Left renal cortex interstitium (tissue), 4 donors: Measurements from ENCODE around the gene PAOX. TPM values are rescaled to one million over a fixed set of nuclear protein-coding genes. Genes with fewer than 3 reads are reported as not detected.
"Not testable (repeated sequence)": the region's sequence is repeated elsewhere in the genome, so short reads cannot be mapped to it uniquely, and the experiment has no call there.

ENCODE experiments used
- DNase-seq, 4 donors: peaks; one replicate each; pipeline ENCODE4 v3.0.0-alpha.2; 2013; ENCODE audit warnings: low read depth in 4 of 4, low spot score in 2 of 4, missing footprints in 1 of 4
- polyA plus RNA-seq, 4 donors: library from polyadenylated mRNA; unstranded; fragments of 120-200 nt; gene quantifications; one replicate each; pipeline ENCODE4 v1.2.1, GENCODE V29; 2013; ENCODE audit not compliant: insufficient read length in 4 of 4

Gene PAOX
- polyA plus RNA-seq, 4 donors = 6.2 to 10.0 (median 6.4) TPM

DNA sequence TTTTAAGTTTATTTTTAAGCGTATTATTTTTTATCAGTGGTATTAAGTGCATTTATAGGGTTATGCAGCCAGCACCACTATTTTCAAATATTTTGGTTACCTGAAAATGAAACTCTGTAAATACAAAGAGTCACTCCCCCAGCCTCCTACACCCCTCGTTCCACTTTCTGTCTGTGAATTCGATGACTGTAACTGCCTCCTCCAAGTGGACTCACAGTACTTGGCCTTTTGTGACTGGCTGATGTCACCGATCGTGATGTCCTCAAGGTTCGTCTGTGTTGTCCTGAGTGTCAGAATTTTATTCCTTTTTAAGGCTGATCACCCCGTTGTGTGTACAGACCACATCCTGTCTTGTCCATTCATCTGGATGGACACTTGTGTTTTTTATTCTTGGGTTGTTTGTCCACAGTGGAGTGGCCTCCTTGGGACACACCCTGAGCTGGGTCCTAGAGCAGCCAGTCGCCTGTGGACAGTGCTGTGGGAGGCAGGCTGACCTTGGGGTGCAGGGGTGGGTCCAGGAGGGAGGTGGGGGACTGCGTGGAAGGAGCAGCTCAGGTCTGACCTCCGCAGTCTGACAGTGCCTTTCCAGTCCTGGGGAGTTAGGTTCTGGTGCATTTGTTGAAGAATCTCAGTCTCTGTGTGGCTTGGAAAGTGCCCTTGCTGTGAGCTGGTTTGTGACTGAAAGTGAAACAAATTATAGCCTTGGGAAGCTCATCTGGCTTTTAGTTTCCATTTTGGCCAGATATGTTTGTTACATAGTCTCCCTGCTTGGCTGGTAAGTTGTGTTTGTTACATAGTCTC is 21.8 kb downstream of the PAOX start:
- no peak for DNase-seq

DNA sequence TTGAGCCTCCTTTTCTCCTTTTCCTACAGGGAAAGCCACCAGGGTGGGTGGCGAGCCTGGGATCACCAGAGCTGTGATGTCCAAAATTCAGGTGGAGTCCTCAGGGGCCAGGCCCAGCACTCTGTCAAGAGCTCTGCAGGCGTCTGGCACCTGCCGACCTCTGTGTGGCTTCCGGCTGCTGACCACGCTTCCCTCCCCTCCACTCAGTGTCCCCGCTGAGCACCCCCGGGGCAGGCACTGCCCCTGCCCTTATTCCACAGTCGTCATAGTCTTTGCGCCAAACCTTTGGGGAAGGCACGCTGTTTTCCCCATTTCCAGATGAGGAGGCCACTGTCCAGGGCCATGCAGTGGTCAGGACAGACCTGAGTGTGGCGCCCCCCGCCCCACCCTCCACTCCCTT is 22.4 kb downstream of the PAOX start:
- DNase-seq = no peak

DNA sequence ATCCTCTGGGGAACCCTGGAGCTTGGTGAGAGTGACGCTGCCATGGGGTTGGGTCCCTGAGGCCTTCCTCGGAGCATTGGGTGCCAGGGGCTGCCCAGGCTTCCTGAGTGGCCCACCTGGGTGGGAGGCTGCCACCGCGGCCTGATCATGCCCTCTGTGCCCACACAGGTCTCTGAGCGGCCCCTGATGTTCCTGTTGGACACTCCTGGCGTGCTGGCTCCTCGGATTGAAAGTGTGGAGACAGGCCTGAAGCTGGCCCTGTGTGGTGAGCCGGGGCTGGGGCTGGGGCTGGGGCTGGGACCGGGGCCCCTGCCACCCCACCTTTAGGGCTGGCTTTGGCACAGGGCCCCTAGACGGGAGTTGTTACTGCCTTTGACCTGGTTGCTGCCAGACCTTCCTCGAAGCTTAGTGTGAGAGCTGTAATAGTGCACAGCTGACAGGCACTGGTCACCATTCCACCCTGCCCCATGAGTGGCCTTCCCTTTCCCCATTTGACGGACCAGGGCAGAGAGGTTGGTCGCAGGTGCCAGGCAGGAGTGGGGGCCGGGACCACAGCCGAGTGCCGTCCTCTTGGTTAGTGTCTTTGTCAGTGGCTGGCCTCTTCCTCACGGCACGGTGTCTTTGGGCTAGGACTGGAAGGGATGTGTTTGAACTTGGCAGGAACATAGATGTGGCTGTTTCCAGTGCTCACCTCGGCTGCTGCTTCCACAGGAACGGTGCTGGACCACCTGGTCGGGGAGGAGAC is 23.1 kb downstream of the PAOX start:
- no peak for DNase-seq

- DNase-seq = no peak
These were observed 24.3 kb downstream of the PAOX start for GRCh38 chr10:133403359-133403758.

GRCh38 chr10:133403784-133404183 is 24.7 kb downstream of the PAOX start:
- no peak for DNase-seq

- no peak for DNase-seq
These were observed 26.2 kb downstream of the PAOX start for GRCh38 chr10:133405272-133405671.

GRCh38 chr10:133405844-133406527 is 26.9 kb downstream of the PAOX start:
- no peak for DNase-seq

DNA sequence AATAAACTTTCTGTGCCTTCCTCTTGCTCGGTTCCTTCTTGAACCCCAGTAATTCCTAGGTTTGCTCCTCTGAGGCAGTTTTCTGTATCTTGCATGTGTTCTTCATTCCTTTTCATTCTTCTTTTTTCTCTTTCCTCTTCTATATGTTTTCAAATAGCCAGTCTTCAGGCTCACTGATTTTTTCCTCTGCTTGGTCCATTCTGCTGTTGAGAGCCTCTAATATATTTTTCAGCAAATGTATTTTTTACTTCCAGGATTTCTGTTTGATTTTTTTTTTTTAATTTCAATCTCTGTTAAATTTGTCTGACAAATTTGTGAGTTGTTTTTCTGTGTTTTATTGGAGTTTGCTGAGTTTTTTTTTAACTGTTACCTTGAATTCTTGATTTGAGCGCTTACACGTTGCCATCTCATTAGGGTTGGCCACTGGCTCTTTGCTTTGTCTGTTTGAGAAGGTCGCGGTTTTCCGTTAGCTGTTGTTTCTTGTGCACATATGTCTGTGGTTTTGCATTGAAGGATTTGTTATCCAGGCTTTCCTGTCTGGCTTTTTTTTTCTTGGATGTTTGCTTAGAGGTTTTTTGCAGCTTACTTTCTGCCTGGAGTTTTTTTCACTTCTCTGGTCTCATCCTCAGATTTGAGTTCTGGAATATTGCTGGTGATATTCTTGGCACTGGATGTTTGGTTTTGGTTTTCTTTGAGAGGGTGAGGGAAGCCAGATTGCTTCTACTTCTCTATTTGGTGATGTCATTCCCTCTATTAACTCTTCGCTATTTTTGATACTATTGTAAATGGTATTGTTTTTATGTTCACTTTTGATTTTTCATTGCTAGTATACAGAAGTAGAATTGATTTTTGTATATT is 32.7 kb downstream of the PAOX start:
- no peak for DNase-seq

DNA sequence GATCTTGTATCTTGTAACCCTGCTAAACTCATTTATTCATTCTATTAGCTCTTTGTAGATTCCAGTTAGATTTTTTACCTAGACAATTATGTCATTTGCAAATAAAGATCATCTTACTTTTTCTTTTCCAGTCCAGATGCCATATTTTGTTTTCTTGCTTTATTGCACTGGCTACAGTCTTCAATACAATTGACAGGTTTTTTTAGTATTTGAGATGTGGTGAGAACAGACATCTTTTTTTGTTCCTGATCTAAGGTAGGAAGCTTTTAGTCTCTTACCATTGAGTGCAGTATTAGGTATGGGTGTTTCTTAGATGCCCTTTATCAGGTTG is 33.3 kb downstream of the PAOX start:
- DNase-seq = no peak

- DNase-seq = not testable (repeated sequence)
These were observed 35.3 kb downstream of the PAOX start for GRCh38 chr10:133414401-133414800.

DNA sequence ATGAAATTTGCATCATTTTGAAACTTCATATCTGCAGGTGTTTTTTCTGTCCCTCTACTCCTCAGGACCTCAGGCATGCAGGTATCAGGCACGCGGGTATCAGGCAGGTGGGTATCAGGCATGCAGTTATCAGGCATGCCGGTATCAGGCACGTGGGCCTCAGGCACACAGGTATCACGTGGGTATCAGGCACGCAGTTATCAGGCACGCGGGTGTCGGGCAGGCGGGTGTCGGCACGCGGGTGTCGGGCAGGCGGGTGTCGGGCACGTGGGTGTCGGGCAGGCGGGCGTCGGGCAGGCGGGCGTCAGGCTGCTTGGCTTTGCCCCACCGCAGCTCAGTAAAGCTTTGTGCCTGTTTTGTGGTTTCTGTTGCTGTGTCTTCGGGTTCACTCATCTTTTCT is 36.7 kb downstream of the PAOX start:
- DNase-seq = no peak

DNA sequence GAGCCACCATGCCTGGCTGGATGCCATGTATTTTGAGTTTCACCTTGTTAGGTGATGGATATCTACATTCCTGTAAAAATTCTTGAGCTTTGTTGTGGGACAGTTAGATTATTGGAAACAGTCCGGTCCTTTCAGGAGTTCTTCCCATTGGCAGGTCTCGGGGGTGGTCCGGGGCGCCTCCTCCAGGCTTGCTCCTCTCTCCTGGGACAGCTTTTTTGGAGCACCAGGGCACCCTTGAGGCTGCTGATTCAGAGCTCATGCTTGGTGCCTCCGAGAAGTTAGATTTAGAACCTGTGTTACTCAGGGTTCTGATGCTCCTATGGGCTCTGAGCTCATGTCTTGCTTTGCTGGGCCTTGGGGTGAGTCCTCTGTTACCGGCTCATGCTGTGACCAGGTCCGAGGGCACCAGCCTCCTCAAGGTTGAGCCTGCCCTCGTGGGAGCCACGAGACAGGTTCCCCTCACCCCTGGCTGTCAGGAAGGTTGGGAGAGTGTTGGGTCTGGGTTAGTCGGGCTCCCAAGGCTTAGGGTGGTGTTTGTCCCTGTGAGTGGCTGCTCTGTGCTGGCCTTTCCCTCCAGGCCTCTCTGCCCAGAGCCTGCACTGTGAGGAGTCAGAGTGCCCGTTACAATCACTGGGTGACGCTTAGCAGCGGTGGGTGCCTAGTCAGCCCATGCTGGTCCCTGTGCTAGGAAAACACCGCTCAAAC is 39.4 kb downstream of the PAOX start:
- no peak for DNase-seq

DNA sequence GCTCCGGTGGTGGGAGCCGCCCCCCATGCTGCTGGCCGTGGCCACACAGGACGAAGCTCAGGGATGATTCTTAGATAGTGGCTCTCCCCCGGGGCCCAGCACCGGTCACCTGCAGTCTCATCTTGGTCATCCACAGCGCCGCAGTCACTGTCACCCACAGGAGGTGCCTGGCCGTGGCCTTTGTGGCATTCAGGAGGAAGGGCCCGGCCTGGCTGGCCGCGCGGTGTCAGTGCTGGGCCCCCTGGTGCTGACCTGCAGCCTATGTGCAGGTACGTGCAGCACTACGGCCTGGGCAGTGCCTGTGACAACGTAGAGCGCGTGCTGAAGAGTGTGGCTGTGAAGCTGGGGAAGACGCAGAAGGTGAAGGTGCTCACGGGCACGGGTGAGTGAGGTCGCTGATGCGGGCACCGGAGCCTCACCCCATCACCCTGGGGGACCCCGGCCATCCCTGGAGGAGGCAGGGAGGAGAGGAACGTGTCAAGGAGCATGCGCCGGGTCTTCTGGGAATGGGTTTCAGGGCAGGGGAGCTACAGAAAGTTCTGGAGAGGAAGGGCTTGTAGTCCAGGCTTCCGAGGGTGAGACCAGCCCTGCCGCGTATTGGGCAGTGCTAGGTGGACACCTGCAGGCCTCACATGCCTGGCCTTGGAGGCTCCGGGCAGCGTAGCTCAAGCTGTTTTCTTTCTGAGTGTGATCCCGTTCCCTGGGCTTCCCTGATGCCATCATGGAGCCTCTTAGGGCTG is 40.3 kb downstream of the PAOX start:
- no peak for DNase-seq

GRCh38 chr10:133420028-133420427 is 41.0 kb downstream of the PAOX start:
- no peak for DNase-seq

DNA sequence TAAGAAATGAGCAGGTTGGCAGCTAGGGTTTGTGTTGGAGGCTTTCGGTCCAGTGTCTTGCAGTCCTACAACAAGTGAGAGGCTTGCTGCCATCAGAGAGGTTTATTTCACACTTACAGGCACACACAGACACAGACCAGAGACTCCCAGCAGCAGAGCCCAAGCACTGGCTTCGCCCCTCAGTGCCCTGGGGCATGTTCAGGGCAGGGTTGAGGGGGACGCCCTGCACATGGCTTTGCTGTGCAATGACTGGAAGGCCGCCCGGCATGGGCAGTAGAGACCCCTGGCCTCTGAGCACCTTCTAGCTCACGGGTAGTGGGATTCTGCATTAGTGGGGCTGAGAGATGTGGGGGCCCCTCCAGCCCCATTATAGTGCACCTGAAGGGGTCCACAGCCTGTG is 41.5 kb downstream of the PAOX start:
- DNase-seq = no peak

- no peak for DNase-seq
These were observed 42.5 kb downstream of the PAOX start for GRCh38 chr10:133421336-133422222.

GRCh38 chr10:133422223-133422806 is 43.3 kb downstream of the PAOX start:
- DNase-seq = no peak
